K562 (cell line): ENCODE results near the gene HSF2BP. TPM values are rescaled to one million over a fixed set of nuclear protein-coding genes. Genes with fewer than 3 reads are reported as not detected.

Source experiments
- ATF7 ChIP-seq: fragments of 450-650 bp; IDR thresholded peaks from 2 replicates; pipeline ENCODE4 v1.7.1; 2014; ENCODE audit warnings: mild to moderate bottlenecking, moderate library complexity
- BMI1 ChIP-seq: fragments of 150-350 bp; IDR thresholded peaks from 2 replicates; pipeline ENCODE4 v1.6.1; 2014; ENCODE audit warnings: low read length
- CBFA2T3 ChIP-seq: fragments of 450-650 bp; IDR thresholded peaks from 2 replicates; pipeline ENCODE4 v1.6.1; 2017
- DPF2 ChIP-seq: fragments of 450-650 bp; IDR thresholded peaks from 2 replicates; pipeline ENCODE4 v1.6.1; 2016
- E2F1 ChIP-seq: sonication (generic); formaldehyde crosslinking; IDR thresholded peaks from 2 replicates; pipeline ENCODE4 v1.8.1; 2023; ENCODE audit warnings: mild to moderate bottlenecking, missing genetic modification reagents, moderate library complexity
- ETV6 ChIP-seq, 3 experiments: fragments of 150-350 bp in 1 of 3; sonication (generic) in 1 of 3; formaldehyde crosslinking in 1 of 3; IDR thresholded peaks; 2 replicates each; pipeline versions ENCODE4 v1.6.1 to v1.8.0; 2014 to 2022; ENCODE audit warnings: borderline replicate concordance in 2 of 3, low read depth in 2 of 3, antibody characterized with exemption in 1 of 3, low read length in 1 of 3, mild to moderate bottlenecking in 1 of 3, missing genetic modification reagents in 1 of 3
- GABPB1 ChIP-seq: sonication (generic); formaldehyde crosslinking; IDR thresholded peaks from 2 replicates; pipeline ENCODE4 v1.8.0; 2022; ENCODE audit warnings: mild to moderate bottlenecking, missing genetic modification reagents
- HMBOX1 ChIP-seq: sonication (generic); IDR thresholded peaks from 2 replicates; pipeline ENCODE4 v1.6.1; 2016
- KAT7 ChIP-seq: sonication (generic); formaldehyde crosslinking; IDR thresholded peaks from 2 replicates; pipeline ENCODE4 v1.8.0; 2022; ENCODE audit warnings: missing genetic modification reagents, mild to moderate bottlenecking, borderline replicate concordance
- NBN ChIP-seq: fragments of 450-650 bp; IDR thresholded peaks from 2 replicates; pipeline ENCODE4 v1.6.1; 2016; ENCODE audit warnings: low read depth, mild to moderate bottlenecking
- PHB2 ChIP-seq: fragments of 450-650 bp; IDR thresholded peaks from 2 replicates; pipeline ENCODE4 v1.6.1; 2017; ENCODE audit warnings: low read depth
- PRPF4 ChIP-seq: fragments of 200-400 bp; formaldehyde crosslinking; IDR thresholded peaks from one replicate; pipeline ENCODE4 v1.6.1; 2017; ENCODE audit warnings: low read length, low read depth, mild to moderate bottlenecking; ENCODE audit not compliant: insufficient read depth, poor library complexity, severe bottlenecking
- RAD21 ChIP-seq, 2 experiments: fragments of 250-450 bp in 1 of 2; fragments of 450-650 bp in 1 of 2; sonication (Bioruptor Pico) in 1 of 2; formaldehyde crosslinking in 1 of 2; IDR thresholded peaks in 1 of 2; conservative IDR thresholded peaks in 1 of 2; 2 replicates each; pipeline versions ENCODE4 v1.4.0 to v1.8.0; 2020 to 2022; ENCODE audit warnings: mild to moderate bottlenecking in 2 of 2, moderate library complexity in 1 of 2
- RBM22 ChIP-seq: fragments of 200-400 bp; formaldehyde crosslinking; IDR thresholded peaks from 2 replicates; pipeline ENCODE4 v1.6.1; 2018; ENCODE audit warnings: low read length, low read depth; ENCODE audit not compliant: poor library complexity, severe bottlenecking
- SRF ChIP-seq, 2 experiments: fragments of 250-450, 450-650 bp in 1 of 2; sonication (Bioruptor Pico) in 1 of 2; sonication (generic) in 1 of 2; formaldehyde crosslinking; IDR thresholded peaks; 2 replicates each; pipeline versions ENCODE4 v1.5.0 to v1.5.1; 2020 to 2022; ENCODE audit warnings: mild to moderate bottlenecking in 1 of 2, missing genetic modification reagents in 1 of 2
- STAG1 ChIP-seq: sonication (generic); formaldehyde crosslinking; IDR thresholded peaks from 2 replicates; pipeline ENCODE4 v1.5.0; 2020; ENCODE audit warnings: missing genetic modification reagents, borderline replicate concordance
- STAT5A ChIP-seq: IDR thresholded peaks from 2 replicates; pipeline ENCODE4 v1.6.1; 2012; ENCODE audit warnings: low read length, inconsistent platforms, borderline replicate concordance
- TAF1 ChIP-seq: IDR thresholded peaks from 2 replicates; pipeline ENCODE4 v1.6.1; 2011; ENCODE audit warnings: mild to moderate bottlenecking, low read length, moderate library complexity; ENCODE audit not compliant: insufficient read depth, control insufficient read depth, severe bottlenecking; ENCODE audit errors: extremely low read depth
- TEAD4 ChIP-seq, 2 experiments: sonication (generic) in 1 of 2; formaldehyde crosslinking in 1 of 2; IDR thresholded peaks; 2 replicates each; pipeline versions ENCODE4 v1.6.1 to v1.8.0; 2012 to 2022; ENCODE audit warnings: borderline replicate concordance in 1 of 2, inconsistent platforms in 1 of 2, low read length in 1 of 2, mild to moderate bottlenecking in 1 of 2, missing genetic modification reagents in 1 of 2
- ZBED1 ChIP-seq: IDR thresholded peaks from 2 replicates; pipeline ENCODE4 v1.6.1; 2014
- ZC3H4 ChIP-seq: sonication (generic); formaldehyde crosslinking; IDR thresholded peaks from 2 replicates; pipeline ENCODE4 v1.9.0; 2021; ENCODE audit warnings: missing genetic modification reagents, borderline replicate concordance
- ZFX ChIP-seq: sonication (generic); formaldehyde crosslinking; IDR thresholded peaks from 2 replicates; pipeline ENCODE4 v1.8.0; 2022; ENCODE audit warnings: mild to moderate bottlenecking, missing genetic modification reagents, moderate library complexity
- ZNF23 ChIP-seq: fragments of 250-450 bp; sonication (Bioruptor Pico); IDR thresholded peaks from 2 replicates; pipeline ENCODE4 v1.4.0; 2020; ENCODE audit warnings: mild to moderate bottlenecking
- ZNF24 ChIP-seq: fragments of 450-650 bp; IDR thresholded peaks from 2 replicates; pipeline ENCODE4 v1.6.1; 2016
- ZNF316 ChIP-seq: fragments of 450-650 bp; IDR thresholded peaks from 2 replicates; pipeline ENCODE4 v1.6.1; 2016
- ZNF431 ChIP-seq: sonication (generic); formaldehyde crosslinking; IDR thresholded peaks from 2 replicates; pipeline ENCODE4 v1.8.0; 2022; ENCODE audit warnings: mild to moderate bottlenecking, missing genetic modification reagents
- ZNF583 ChIP-seq: fragments of 250-450 bp; sonication (Bioruptor Pico); IDR thresholded peaks from 2 replicates; pipeline ENCODE4 v1.4.0; 2020
- ZNF780A ChIP-seq: fragments of 250-450 bp; sonication (Bioruptor Pico); IDR thresholded peaks from 2 replicates; pipeline ENCODE4 v1.5.0; 2021; ENCODE audit warnings: mild to moderate bottlenecking
- polyA plus RNA-seq, 8 experiments: library from polyadenylated mRNA; depleted of rRNA in 4 of 8; stranded (reverse) in 5 of 8; unstranded in 3 of 8; fragments of >200 nt; fragmentation: Nextera tagmentation in 2 of 8; fragmentation: Illumina TruSeq in 1 of 8; extraction: Ambion mirVana in 2 of 8; extraction: Trizol in 1 of 8; gene quantifications; 2 replicates each; pipeline versions ENCODE4 v1.2.1 to v1.2.3, GENCODE V29; 2011 to 2014; ENCODE audit warnings: inconsistent platforms in 1 of 8, missing spikeins in 1 of 8
- total RNA-seq, 7 experiments: library from RNA; depleted of rRNA in 6 of 7; stranded (reverse); fragments of >200 nt in 6 of 7; fragmentation: Illumina TruSeq in 2 of 7; extraction: Trizol in 2 of 7; gene quantifications; 2 replicates each; pipeline versions ENCODE4 v1.2.1 to v1.2.3, GENCODE V29; 2011 to 2021; ENCODE audit warnings: low replicate concordance in 1 of 7

Gene HSF2BP
- total and polyA plus RNA-seq, 9 of the 15 experiments (the other 6 are each of a cell fraction or from before 2014, with no cell fraction given): 0.04 to 0.57 (median 0.20) TPM; not detected in 2

GRCh38 chr21:43659136-43660000 lies at the start of gene HSF2BP, which contains the start of gene RRP1B (continued):
- TF ChIP-seq E2F1 (peak; percentile 93), ZFX (CRISPR knock-in tag) (peak; percentile 98), CBFA2T3 (peak; percentile 24; the same call in 1 of the 2 replicates), ZNF316 (peak; percentile 44; the same call in 1 of the 2 replicates), HMBOX1 (no peak), GABPB1 (CRISPR knock-in tag) (peak; percentile 85), KAT7 (CRISPR knock-in tag) (peak; percentile 100), PHB2 (no peak), ZBED1 (peak; percentile 33; the same call in 1 of the 2 replicates), ZNF583 (CRISPR knock-in tag) (no peak; the same call in 1 of the 2 replicates), PRPF4 (peak; percentile 36), STAG1 (peak; percentile 52), TEAD4 (IDR thresholded peaks at IDR 0.05; ENCODE audit: low read length) (peak; percentile 54), TEAD4 (CRISPR knock-in tag; IDR thresholded peaks at IDR 0.05; ENCODE audit: borderline replicate concordance) (peak; percentile 96), ZNF431 (CRISPR knock-in tag) (peak; percentile 89), NBN (peak; percentile 72), ZNF23 (CRISPR knock-in tag) (no peak), ETV6 (IDR thresholded peaks at IDR 0.05; ENCODE audit: borderline replicate concordance in 1 of 2, low read depth in 2 of 2, low read length in 1 of 2) (no peak; a peak in 1 of 4 replicates), ETV6 (CRISPR knock-in tag; IDR thresholded peaks at IDR 0.05; ENCODE audit: borderline replicate concordance) (peak; percentile 98), RBM22 (no peak), ZNF24 (peak; percentile 88), TAF1 (peak; percentile 90), RAD21 (CRISPR knock-in tag; conservative IDR thresholded peaks at IDR 0.05 in 1 of 2, IDR thresholded peaks at IDR 0.05 in 1 of 2) (peak in 1 of 2 experiments; percentile 18; a peak in 1 of 4 replicates), DPF2 (peak; percentile 78; the same call in 1 of the 2 replicates), STAT5A (peak; percentile 11; the same call in 1 of the 2 replicates), BMI1 (no peak), ATF7 (peak; percentile 85), ZC3H4 (0 out of 2 replicates have a peak, but pooled peaks have one; percentile 14), SRF (CRISPR knock-in tag; IDR thresholded peaks at IDR 0.05) (peak in 1 of 2 experiments; percentile 56; a peak in 1 of 4 replicates), ZNF780A (CRISPR knock-in tag) (no peak)
